ENCODE measurements around the gene FAT3.

Gene FAT3

GRCh38 chr11:92245700-92246271, 21.2 kb downstream of the FAT3 start:
- ChIA-PET CTCF (no interaction called here), POLR2A (no interaction called here)
- H3K4me3 ChIP-seq (ENCODE audit: low read depth, low read length): no peak overlapping the region
- TF ChIP-seq CTCF (IDR thresholded peaks at IDR 0.05; ENCODE audit: insufficient read depth, low read length, missing control alignments): no peak
- no peak for DNase-seq (ENCODE audit: low read depth, low spot score)

GRCh38 chr11:92246630-92247029, 22.0 kb downstream of the FAT3 start:
- POLR2A ChIA-PET: no interaction called here
- no peak overlapping the region for H3K4me3 ChIP-seq (ENCODE audit: low read depth, low read length)
- no peak for DNase-seq (ENCODE audit: low read depth, low spot score)
- TF ChIP-seq CTCF (IDR thresholded peaks at IDR 0.05; ENCODE audit: insufficient read depth, low read length, missing control alignments): no peak
- CTCF ChIA-PET: no interaction called here

GRCh38 chr11:92249156-92249753, 24.6 kb downstream of the FAT3 start:
- H3K4me3 ChIP-seq (ENCODE audit: low read depth, low read length): no peak overlapping the region
- DNase-seq (ENCODE audit: low read depth, low spot score): no peak
- POLR2A ChIA-PET: no interaction called here
- CTCF ChIA-PET: no interaction called here
- no peak for TF ChIP-seq CTCF (IDR thresholded peaks at IDR 0.05; ENCODE audit: insufficient read depth, low read length, missing control alignments)

- TF ChIP-seq CTCF (IDR thresholded peaks at IDR 0.05; ENCODE audit: insufficient read depth, low read length, missing control alignments): no peak
- ChIA-PET POLR2A (interaction anchor here (1.1 kb wide), 1 partner anchor 17 kb away, joined by 10 read pairs; no protein-coding TSS in a partner anchor), CTCF (no interaction called here)
- DNase-seq (ENCODE audit: low read depth, low spot score): peak; percentile 72
- no peak overlapping the region for H3K4me3 ChIP-seq (ENCODE audit: low read depth, low read length)
These were observed 27.4 kb downstream of the FAT3 start for GRCh38 chr11:92251980-92252379.

- CTCF ChIA-PET: interaction anchor here (1.0 to 2.9 kb wide), 2 partner anchors 13 to 16 kb away, joined by 4 to 9 read pairs; no protein-coding TSS in a partner anchor
- TF ChIP-seq CTCF (IDR thresholded peaks at IDR 0.05; ENCODE audit: insufficient read depth, low read length, missing control alignments): no peak
- no peak for DNase-seq (ENCODE audit: low read depth, low spot score)
- POLR2A ChIA-PET: no interaction called here
- H3K4me3 ChIP-seq (ENCODE audit: low read depth, low read length): no peak overlapping the region
These were observed 28.8 kb downstream of the FAT3 start for GRCh38 chr11:92253421-92253820.

GRCh38 chr11:92253945-92254344, 29.3 kb downstream of the FAT3 start:
- ChIA-PET CTCF (interaction anchor here (1.0 to 2.9 kb wide), 2 partner anchors 12 to 15 kb away, joined by 4 to 9 read pairs; no protein-coding TSS in a partner anchor), POLR2A (no interaction called here)
- H3K4me3 ChIP-seq (ENCODE audit: low read depth, low read length): no peak overlapping the region
- no peak for DNase-seq (ENCODE audit: low read depth, low spot score)
- TF ChIP-seq CTCF (IDR thresholded peaks at IDR 0.05; ENCODE audit: insufficient read depth, low read length, missing control alignments): no peak

Data from AG04449 (cell line).